Right hindlimb (tissue), 1 donor: ENCODE measurements around the gene FASTK.
A peak's percentile ranks its signal among the peaks of the same experiment; 100 is the strongest.

Experiments
- DNase-seq: peaks from one replicate; pipeline ENCODE4 v3.0.0-alpha.2; 2018

FASTK gene

GRCh38 chr7:151080522-151081169 is at the start of gene FASTK:
Gene FASTK (minus strand): TSS chr7:151080809. CDS start chr7:151080766, 43 bp downstream.
- DNase-seq: peak; percentile 94

- no peak for DNase-seq
These were observed 49.5 kb upstream of the FASTK start for GRCh38 chr7:151129960-151130591.

- DNase-seq: no peak
These were observed 48.7 kb upstream of the FASTK start for GRCh38 chr7:151129117-151129959.

GRCh38 chr7:151128716-151129115 is 48.1 kb upstream of the FASTK start:
- DNase-seq: no peak

- no peak for DNase-seq
These were observed 47.5 kb upstream of the FASTK start for GRCh38 chr7:151128144-151128543.

GRCh38 chr7:151126491-151127137 is 46.0 kb upstream of the FASTK start:
- no peak for DNase-seq

- DNase-seq: peak; percentile 60
These were observed 45.4 kb upstream of the FASTK start for GRCh38 chr7:151125846-151126481.

- peak; percentile 75 for DNase-seq
These were observed 44.8 kb upstream of the FASTK start for GRCh38 chr7:151125470-151125845.

GRCh38 chr7:151124899-151125399 is 44.3 kb upstream of the FASTK start:
- DNase-seq: no peak

- DNase-seq: no peak
These were observed 43.9 kb upstream of the FASTK start for GRCh38 chr7:151124481-151124880.

GRCh38 chr7:151123822-151124464 is 43.3 kb upstream of the FASTK start:
- DNase-seq: peak; percentile 89

- no peak for DNase-seq
These were observed 42.7 kb upstream of the FASTK start for GRCh38 chr7:151123158-151123821.

- no peak for DNase-seq
These were observed 42.2 kb upstream of the FASTK start for GRCh38 chr7:151122796-151123157.

- no peak for DNase-seq
These were observed 41.7 kb upstream of the FASTK start for GRCh38 chr7:151122276-151122675.

GRCh38 chr7:151121380-151122170 is 41.0 kb upstream of the FASTK start:
- no peak for DNase-seq

GRCh38 chr7:151120896-151121295 is 40.3 kb upstream of the FASTK start:
- DNase-seq: no peak

GRCh38 chr7:151119902-151120301 is 39.3 kb upstream of the FASTK start:
- no peak for DNase-seq

- DNase-seq: no peak
These were observed 38.4 kb upstream of the FASTK start for GRCh38 chr7:151119055-151119415.

GRCh38 chr7:151118108-151119054 is 37.8 kb upstream of the FASTK start:
- no peak for DNase-seq

GRCh38 chr7:151117565-151117964 is 37.0 kb upstream of the FASTK start:
- no peak for DNase-seq
